GM21737 (cell line): ENCODE measurements around the gene CDKL1.

ENCODE experiments used
- ATAC-seq: cut with Tn5 transposase; IDR thresholded peaks from one replicate; pipeline ENCODE4 v1.9.1; 2021; ENCODE audit warnings: mild to moderate bottlenecking, moderate library complexity; ENCODE audit not compliant: unreplicated experiment

CDKL1 gene

GRCh38 chr14:50288146-50288545 is 108.5 kb downstream of the CDKL1 start:
- ATAC-seq: no peak

- no peak for ATAC-seq
Observed at GRCh38 chr14:50285861-50286260, 110.8 kb downstream of the CDKL1 start.
